H1 (cell line): ENCODE measurements around the gene RIN3.

ENCODE experiments used
- NANOG ChIP-seq: IDR thresholded peaks from 2 replicates; pipeline ENCODE4 v1.6.1; 2011; ENCODE audit warnings: low read length, low read depth, mild to moderate bottlenecking, inconsistent platforms; ENCODE audit not compliant: insufficient read depth, poor library complexity, severe bottlenecking
- SP4 ChIP-seq: IDR thresholded peaks from 2 replicates; pipeline ENCODE4 v1.6.1; 2012; ENCODE audit warnings: low read length, inconsistent platforms

GRCh38 chr14:92494512-92494911 lies 19.1 kb upstream of the RIN3 start:
- TF ChIP-seq SP4 (no peak), NANOG (no peak)
